WTC11 (cell line): ENCODE results near the gene TXNRD2.

ENCODE experiments used
- ATF3 ChIP-seq: sonication (generic); formaldehyde crosslinking; conservative IDR thresholded peaks from 2 replicates; pipeline ENCODE4 v1.8.1; 2022; ENCODE audit warnings: mild to moderate bottlenecking, missing genetic modification reagents
- FOXK1 ChIP-seq: sonication (generic); formaldehyde crosslinking; IDR thresholded peaks from 2 replicates; pipeline ENCODE4 v1.8.0; 2022; ENCODE audit warnings: mild to moderate bottlenecking, moderate library complexity, missing genetic modification reagents
- IRF1 ChIP-seq: sonication (generic); formaldehyde crosslinking; IDR thresholded peaks from 2 replicates; pipeline ENCODE4 v1.8.0; 2023; ENCODE audit warnings: missing genetic modification reagents
- MXD4 ChIP-seq: fragments of 250-450 bp; sonication (Bioruptor Pico); IDR thresholded peaks from 2 replicates; pipeline ENCODE4 v1.8.0; 2021; ENCODE audit warnings: mild to moderate bottlenecking, moderate library complexity, borderline replicate concordance
- TEAD4 ChIP-seq: sonication (generic); formaldehyde crosslinking; IDR thresholded peaks from 2 replicates; pipeline ENCODE4 v1.8.0; 2022; ENCODE audit warnings: mild to moderate bottlenecking, missing genetic modification reagents
- TP53 ChIP-seq: sonication (generic); formaldehyde crosslinking; IDR thresholded peaks from 2 replicates; pipeline ENCODE4 v1.8.1; 2023; ENCODE audit warnings: mild to moderate bottlenecking, missing genetic modification reagents
- ZNF121 ChIP-seq: sonication (generic); formaldehyde crosslinking; IDR thresholded peaks from 2 replicates; pipeline ENCODE4 v1.8.0; 2023; ENCODE audit warnings: missing genetic modification reagents
- ZNF416 ChIP-seq: fragments of 250-450 bp; sonication (Bioruptor Pico); IDR thresholded peaks from 2 replicates; pipeline ENCODE4 v1.9.0; 2021; ENCODE audit warnings: mild to moderate bottlenecking, inconsistent platforms
- ZNF423 ChIP-seq: fragments of 250-450 bp; sonication (Bioruptor Pico); IDR thresholded peaks from 2 replicates; pipeline ENCODE4 v2.1.2; 2022; ENCODE audit warnings: mild to moderate bottlenecking, moderate library complexity
- ZNF512 ChIP-seq: sonication (generic); formaldehyde crosslinking; IDR thresholded peaks from 2 replicates; pipeline ENCODE4 v1.8.1; 2022; ENCODE audit warnings: missing genetic modification reagents, borderline replicate concordance
- TF ChIP-seq, protein P1 (sequence below): fragments of 200-600 bp; IDR thresholded peaks from 2 replicates; pipeline ENCODE4 v1.8.0; 2022; ENCODE audit warnings: antibody characterized with exemption
- TF ChIP-seq, protein P2 (sequence below): sonication (generic); formaldehyde crosslinking; IDR thresholded peaks from 2 replicates; pipeline ENCODE4 v1.8.1; 2022; ENCODE audit warnings: low read depth, mild to moderate bottlenecking, moderate library complexity, missing genetic modification reagents, borderline replicate concordance
- TF ChIP-seq, protein P3 (sequence below): sonication (generic); formaldehyde crosslinking; IDR thresholded peaks from 2 replicates; pipeline ENCODE4 v1.8.0; 2022; ENCODE audit warnings: missing genetic modification reagents

GRCh38 chr22:19841641-19842392 lies 99.8 kb downstream of the TXNRD2 start:
- TF ChIP-seq TP53 (CRISPR knock-in tag) (no peak), TEAD4 (CRISPR knock-in tag) (no peak), MXD4 (CRISPR knock-in tag) (no peak), ATF3 (CRISPR knock-in tag) (no peak), FOXK1 (CRISPR knock-in tag) (no peak), ZNF423 (CRISPR knock-in tag) (no peak), ZNF512 (no peak), ZNF121 (CRISPR knock-in tag) (no peak), ZNF416 (no peak), IRF1 (CRISPR knock-in tag) (no peak)
- TF ChIP-seq, protein P1, sequence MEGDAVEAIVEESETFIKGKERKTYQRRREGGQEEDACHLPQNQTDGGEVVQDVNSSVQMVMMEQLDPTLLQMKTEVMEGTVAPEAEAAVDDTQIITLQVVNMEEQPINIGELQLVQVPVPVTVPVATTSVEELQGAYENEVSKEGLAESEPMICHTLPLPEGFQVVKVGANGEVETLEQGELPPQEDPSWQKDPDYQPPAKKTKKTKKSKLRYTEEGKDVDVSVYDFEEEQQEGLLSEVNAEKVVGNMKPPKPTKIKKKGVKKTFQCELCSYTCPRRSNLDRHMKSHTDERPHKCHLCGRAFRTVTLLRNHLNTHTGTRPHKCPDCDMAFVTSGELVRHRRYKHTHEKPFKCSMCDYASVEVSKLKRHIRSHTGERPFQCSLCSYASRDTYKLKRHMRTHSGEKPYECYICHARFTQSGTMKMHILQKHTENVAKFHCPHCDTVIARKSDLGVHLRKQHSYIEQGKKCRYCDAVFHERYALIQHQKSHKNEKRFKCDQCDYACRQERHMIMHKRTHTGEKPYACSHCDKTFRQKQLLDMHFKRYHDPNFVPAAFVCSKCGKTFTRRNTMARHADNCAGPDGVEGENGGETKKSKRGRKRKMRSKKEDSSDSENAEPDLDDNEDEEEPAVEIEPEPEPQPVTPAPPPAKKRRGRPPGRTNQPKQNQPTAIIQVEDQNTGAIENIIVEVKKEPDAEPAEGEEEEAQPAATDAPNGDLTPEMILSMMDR, result no peak
- TF ChIP-seq, protein P2, sequence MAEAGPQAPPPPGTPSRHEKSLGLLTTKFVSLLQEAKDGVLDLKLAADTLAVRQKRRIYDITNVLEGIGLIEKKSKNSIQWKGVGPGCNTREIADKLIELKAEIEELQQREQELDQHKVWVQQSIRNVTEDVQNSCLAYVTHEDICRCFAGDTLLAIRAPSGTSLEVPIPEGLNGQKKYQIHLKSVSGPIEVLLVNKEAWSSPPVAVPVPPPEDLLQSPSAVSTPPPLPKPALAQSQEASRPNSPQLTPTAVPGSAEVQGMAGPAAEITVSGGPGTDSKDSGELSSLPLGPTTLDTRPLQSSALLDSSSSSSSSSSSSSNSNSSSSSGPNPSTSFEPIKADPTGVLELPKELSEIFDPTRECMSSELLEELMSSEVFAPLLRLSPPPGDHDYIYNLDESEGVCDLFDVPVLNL, result no peak
- TF ChIP-seq, protein P3, sequence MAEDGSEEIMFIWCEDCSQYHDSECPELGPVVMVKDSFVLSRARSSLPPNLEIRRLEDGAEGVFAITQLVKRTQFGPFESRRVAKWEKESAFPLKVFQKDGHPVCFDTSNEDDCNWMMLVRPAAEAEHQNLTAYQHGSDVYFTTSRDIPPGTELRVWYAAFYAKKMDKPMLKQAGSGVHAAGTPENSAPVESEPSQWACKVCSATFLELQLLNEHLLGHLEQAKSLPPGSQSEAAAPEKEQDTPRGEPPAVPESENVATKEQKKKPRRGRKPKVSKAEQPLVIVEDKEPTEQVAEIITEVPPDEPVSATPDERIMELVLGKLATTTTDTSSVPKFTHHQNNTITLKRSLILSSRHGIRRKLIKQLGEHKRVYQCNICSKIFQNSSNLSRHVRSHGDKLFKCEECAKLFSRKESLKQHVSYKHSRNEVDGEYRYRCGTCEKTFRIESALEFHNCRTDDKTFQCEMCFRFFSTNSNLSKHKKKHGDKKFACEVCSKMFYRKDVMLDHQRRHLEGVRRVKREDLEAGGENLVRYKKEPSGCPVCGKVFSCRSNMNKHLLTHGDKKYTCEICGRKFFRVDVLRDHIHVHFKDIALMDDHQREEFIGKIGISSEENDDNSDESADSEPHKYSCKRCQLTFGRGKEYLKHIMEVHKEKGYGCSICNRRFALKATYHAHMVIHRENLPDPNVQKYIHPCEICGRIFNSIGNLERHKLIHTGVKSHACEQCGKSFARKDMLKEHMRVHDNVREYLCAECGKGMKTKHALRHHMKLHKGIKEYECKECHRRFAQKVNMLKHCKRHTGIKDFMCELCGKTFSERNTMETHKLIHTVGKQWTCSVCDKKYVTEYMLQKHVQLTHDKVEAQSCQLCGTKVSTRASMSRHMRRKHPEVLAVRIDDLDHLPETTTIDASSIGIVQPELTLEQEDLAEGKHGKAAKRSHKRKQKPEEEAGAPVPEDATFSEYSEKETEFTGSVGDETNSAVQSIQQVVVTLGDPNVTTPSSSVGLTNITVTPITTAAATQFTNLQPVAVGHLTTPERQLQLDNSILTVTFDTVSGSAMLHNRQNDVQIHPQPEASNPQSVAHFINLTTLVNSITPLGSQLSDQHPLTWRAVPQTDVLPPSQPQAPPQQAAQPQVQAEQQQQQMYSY (CRISPR knock-in tag), result no peak
